Ishikawa (cell line): Measurements from ENCODE around the gene PBLD.

Experiments
- CEBPB ChIP-seq: IDR thresholded peaks from 2 replicates; pipeline ENCODE4 v1.6.1; 2012
- CREB1 ChIP-seq: IDR thresholded peaks from 2 replicates; pipeline ENCODE4 v1.6.1; 2012; ENCODE audit warnings: low read depth
- EGR1 ChIP-seq: IDR thresholded peaks from 2 replicates; pipeline ENCODE4 v1.6.1; 2012
- EP300 ChIP-seq: IDR thresholded peaks from 2 replicates; pipeline ENCODE4 v1.6.1; 2012; ENCODE audit warnings: borderline replicate concordance
- FOXM1 ChIP-seq: IDR thresholded peaks from 2 replicates; pipeline ENCODE4 v1.6.1; 2012; ENCODE audit warnings: low read depth, borderline replicate concordance
- RAD21 ChIP-seq: IDR thresholded peaks from 2 replicates; pipeline ENCODE4 v1.6.1; 2012; ENCODE audit warnings: low read depth
- REST ChIP-seq: IDR thresholded peaks from 2 replicates; pipeline ENCODE4 v1.6.1; 2012; ENCODE audit warnings: low read depth, mild to moderate bottlenecking
- TAF1 ChIP-seq: IDR thresholded peaks from 2 replicates; pipeline ENCODE4 v1.6.1; 2012; ENCODE audit warnings: low read depth, mild to moderate bottlenecking
- TCF12 ChIP-seq: IDR thresholded peaks from 2 replicates; pipeline ENCODE4 v1.6.1; 2012; ENCODE audit warnings: low read depth
- YY1 ChIP-seq: IDR thresholded peaks from 2 replicates; pipeline ENCODE4 v1.6.1; 2012; ENCODE audit warnings: low read depth
- TF ChIP-seq, protein P1 (sequence below): IDR thresholded peaks from 2 replicates; pipeline ENCODE4 v1.6.1; 2012

- no peak for TF ChIP-seq RAD21
- TF ChIP-seq EP300: no peak
- no peak for TF ChIP-seq CREB1
- TF ChIP-seq REST: no peak
- TF ChIP-seq CEBPB: no peak
- no peak for TF ChIP-seq TAF1
- TF ChIP-seq FOXM1: no peak
- TF ChIP-seq, protein P1, sequence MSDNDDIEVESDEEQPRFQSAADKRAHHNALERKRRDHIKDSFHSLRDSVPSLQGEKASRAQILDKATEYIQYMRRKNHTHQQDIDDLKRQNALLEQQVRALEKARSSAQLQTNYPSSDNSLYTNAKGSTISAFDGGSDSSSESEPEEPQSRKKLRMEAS: no peak
- TF ChIP-seq TCF12: no peak
- TF ChIP-seq EGR1: no peak
- no peak for TF ChIP-seq YY1
Observed at GRCh38 chr10:68365611-68366010, 32.9 kb upstream of the PBLD start.
